Kidney (tissue), 14 donors: ENCODE measurements around the gene TSSK6. TPM values are rescaled to one million over a fixed set of nuclear protein-coding genes. Genes with fewer than 3 reads are reported as not detected.

Source experiments
- DNase-seq, 5 donors: peaks; one replicate each; pipeline ENCODE4 v3.0.0-alpha.2; 2013 to 2020
- FAIRE-seq: peaks from 2 replicates; lab custom pipeline; 2012; peaks lifted over from hg19 to GRCh38; lab: Jason Lieb, UNC
- H3K27ac ChIP-seq, 2 donors: one replicate each; pipeline ENCODE4 v1.7.0; 2013; ENCODE audit warnings: low read depth in 2 of 2, low read length in 2 of 2, inconsistent platforms in 1 of 2
- H3K27me3 ChIP-seq: one replicate; pipeline ENCODE4 v1.7.1; 2013; ENCODE audit warnings: low read length, inconsistent platforms; ENCODE audit not compliant: control insufficient read depth, insufficient read depth
- H3K36me3 ChIP-seq, 3 donors: one replicate each; pipeline versions ENCODE4 v1.7.0 to v1.7.1; 2013; ENCODE audit warnings: low read length in 3 of 3, control low read depth in 1 of 3, inconsistent platforms in 1 of 3; ENCODE audit not compliant: insufficient read depth in 3 of 3, control insufficient read depth in 2 of 3
- H3K4me1 ChIP-seq, 3 donors: one replicate each; pipeline versions ENCODE4 v1.7.0 to v1.7.1; 2013; ENCODE audit warnings: low read length in 3 of 3, inconsistent platforms in 1 of 3, low read depth in 1 of 3; ENCODE audit not compliant: control insufficient read depth in 2 of 3, insufficient read depth in 2 of 3
- H3K4me3 ChIP-seq, 3 donors: one replicate each; pipeline versions ENCODE4 v1.7.0 to v1.8.1; 2013; ENCODE audit warnings: low read length in 3 of 3, control low read depth in 1 of 3, inconsistent platforms in 1 of 3
- H3K9ac ChIP-seq, 3 donors: one replicate each; pipeline versions ENCODE4 v1.7.0 to v1.7.1; 2013; ENCODE audit warnings: low read length in 3 of 3, control low read depth in 1 of 3, inconsistent platforms in 1 of 3
- H3K9me3 ChIP-seq, 3 donors: one replicate each; pipeline versions ENCODE4 v1.7.0 to v1.7.1; 2013; ENCODE audit warnings: low read length in 3 of 3, control low read depth in 1 of 3, inconsistent platforms in 1 of 3; ENCODE audit not compliant: control insufficient read depth in 2 of 3, insufficient read depth in 1 of 3
- CTCF ChIP-seq: IDR thresholded peaks from 3 replicates; pipeline ENCODE4 v1.5.1; 2012; ENCODE audit warnings: mild to moderate bottlenecking, moderate library complexity, borderline replicate concordance; ENCODE audit not compliant: insufficient read depth; ENCODE audit errors: extremely low read depth
- intact Hi-C: fragments of 100-400 bp; cut with DNase I; formaldehyde crosslinking; loops from one replicate; pipeline ENCODE4 v1.11.1; 2022
- polyA plus RNA-seq: library from polyadenylated mRNA; stranded (reverse); fragments of 350-450 nt; fragmentation: Illumina TruSeq; extraction: RNeasy Lipid Tissue Mini Kit (QIAGEN cat#74804); gene quantifications from one replicate; pipeline ENCODE4 v1.2.3, GENCODE V29; 2014; ENCODE audit warnings: low read depth, low replicate concordance; ENCODE audit not compliant: insufficient read depth
- total RNA-seq: library from RNA; stranded (reverse); fragmentation: NEBNext Ultra II Directional; extraction: Animal tissue kit (Norgen Biotek cat#: 25700); gene quantifications from one replicate; pipeline ENCODE4 v1.2.1, GENCODE V29; 2021
- donor health status: control.
- donor health status: control.
- donor health status: control.
- donor health status: control.
- donor health status: control.
- donor health status: DM: yes; HTN: yes; CAD: no.
- donor health status: Normal renal cell carcinoma (clear cell type).

Gene TSSK6
- total and polyA plus RNA-seq, 2 donors from 2014 or later = 1.4 to 3.7 TPM

GRCh38 chr19:19471682-19472081, 43.7 kb downstream of the TSSK6 start:
- intact Hi-C loops = no loop called here
- FAIRE-seq = no peak
- no peaks in the 10 kb centered on the region for H3K27me3 ChIP-seq
- H3K36me3 ChIP-seq = peaks cover 2 to 21% (median 9%) of the 10 kb centered on the region in 3 donors
- no peak for DNase-seq
- TF ChIP-seq CTCF = no peak
- H3K9ac ChIP-seq = no peak overlapping the region
- peaks cover 0 to 8% (median 5%) of the 10 kb centered on the region in 3 donors for H3K4me1 ChIP-seq
- no peak overlapping the region for H3K27ac ChIP-seq
- H3K4me3 ChIP-seq = no peak overlapping the region
- peaks cover 0 to 11% (median 7%) of the 10 kb centered on the region in 3 donors for H3K9me3 ChIP-seq

- Histone ChIP-seq H3K36me3 (peaks cover 2 to 28% (median 14%) of the 10 kb centered on the region in 3 donors), H3K9ac (no peak overlapping the region)
Measured at GRCh38 chr19:19470579-19470978, 44.8 kb downstream of the TSSK6 start.

DNA sequence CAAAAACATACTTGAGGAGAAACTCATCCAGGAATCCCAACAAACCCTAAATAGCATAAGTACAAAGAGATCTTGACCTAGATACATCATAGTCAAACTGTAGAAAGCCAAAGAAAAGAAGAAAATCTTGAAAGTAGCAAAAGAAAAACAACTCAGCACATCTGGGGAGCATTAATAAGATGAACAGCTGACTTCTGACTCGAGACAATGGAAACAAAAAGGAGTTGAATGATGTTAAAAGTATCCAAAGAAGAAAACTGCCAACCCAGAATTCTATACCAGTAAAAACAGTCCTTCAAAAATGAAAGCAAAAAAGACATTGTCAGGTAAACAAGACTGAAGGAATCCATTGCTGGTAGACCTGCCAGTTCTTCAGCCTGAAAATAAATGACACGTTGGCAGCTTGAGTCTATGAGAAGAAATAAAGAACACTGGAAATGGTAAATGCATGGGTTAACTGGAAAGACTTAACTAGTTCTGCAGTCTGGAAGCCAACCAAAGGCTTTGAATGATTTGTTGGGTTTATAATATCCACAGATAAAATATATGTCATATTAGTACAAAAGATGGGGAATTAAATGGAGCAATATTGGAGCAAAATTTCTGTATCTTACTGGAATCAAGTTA, 46.8 kb downstream of the TSSK6 start:
- H3K4me3 ChIP-seq = no peak overlapping the region
- DNase-seq (no peak), FAIRE-seq (no peak)
- H3K9me3 ChIP-seq = peaks cover 0 to 11% (median 7%) of the 10 kb centered on the region in 3 donors
- H3K36me3 ChIP-seq = peaks cover 2 to 28% (median 10%) of the 10 kb centered on the region in 3 donors
- H3K9ac ChIP-seq = no peak overlapping the region
- intact Hi-C loops = no loop called here
- H3K27me3 ChIP-seq = no peaks in the 10 kb centered on the region
- no peak overlapping the region for H3K27ac ChIP-seq
- peaks cover 0 to 26% (median 21%) of the 10 kb centered on the region in 3 donors for H3K4me1 ChIP-seq
- TF ChIP-seq CTCF = no peak

More at GRCh38 chr19:19470579-19470978, 44.8 kb downstream of the TSSK6 start:
- intact Hi-C loops = no loop called here
- peaks cover 0 to 10% (median 5%) of the 10 kb centered on the region in 3 donors for H3K4me1 ChIP-seq
- no peak overlapping the region for H3K4me3 ChIP-seq
- H3K9me3 ChIP-seq = peaks cover 0 to 11% (median 7%) of the 10 kb centered on the region in 3 donors
- no peak overlapping the region for H3K27ac ChIP-seq
- H3K27me3 ChIP-seq = no peaks in the 10 kb centered on the region
- DNase-seq = no peak
- FAIRE-seq = no peak
- TF ChIP-seq CTCF = no peak

DNA sequence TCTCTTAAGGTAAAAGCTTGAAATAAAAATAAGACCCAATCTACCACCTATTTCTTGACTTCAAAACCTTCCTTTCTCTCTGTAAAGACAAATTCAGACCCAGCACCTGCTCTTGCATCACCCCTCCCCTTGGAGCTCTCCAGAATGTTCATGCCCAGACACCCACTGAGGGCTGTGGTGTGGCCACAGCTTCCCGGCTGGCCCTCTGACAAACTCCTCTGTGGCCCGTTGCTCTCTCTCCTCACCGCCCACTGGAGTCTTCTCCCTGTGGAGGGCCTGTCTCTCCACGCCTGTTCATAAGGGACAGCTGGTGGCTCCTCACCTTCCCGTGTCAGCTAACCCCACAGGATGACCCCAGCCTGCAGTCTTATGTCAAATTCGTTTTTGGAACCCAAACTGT, 49.1 kb downstream of the TSSK6 start:
- intact Hi-C loops = no loop called here
- no peak for FAIRE-seq
- H3K9me3 ChIP-seq = peaks cover 0 to 11% (median 7%) of the 10 kb centered on the region in 3 donors
- no peaks in the 10 kb centered on the region for H3K27me3 ChIP-seq
- H3K36me3 ChIP-seq = peaks cover 0 to 18% (median 6%) of the 10 kb centered on the region in 3 donors
- H3K9ac ChIP-seq = no peak overlapping the region
- no peak overlapping the region for H3K4me3 ChIP-seq
- H3K4me1 ChIP-seq = peaks cover 5 to 44% (median 44%) of the 10 kb centered on the region in 3 donors
- TF ChIP-seq CTCF = no peak
- DNase-seq = peak in 1 of 5 donors; percentile 30
- peak overlapping the region in 1 of 2 donors; percentile 14 for H3K27ac ChIP-seq
